HEK293 (cell line): ENCODE results near the gene PLEKHA8.

ENCODE experiments used
- PRDM10 ChIP-seq: fragments of 450-650 bp; formaldehyde crosslinking; IDR thresholded peaks from 2 replicates; pipeline ENCODE4 v1.5.1; 2016; ENCODE audit warnings: missing biosample characterization, missing genetic modification characterization
- SP2 ChIP-seq: fragments of 450-650 bp; formaldehyde crosslinking; IDR thresholded peaks from 2 replicates; pipeline ENCODE4 v1.5.1; 2016; ENCODE audit warnings: missing biosample characterization, missing genetic modification characterization
- ZBTB11 ChIP-seq: fragments of 450-650 bp; formaldehyde crosslinking; conservative IDR thresholded peaks from 2 replicates; pipeline ENCODE4 v1.5.1; 2016; ENCODE audit warnings: low read depth, missing biosample characterization, missing genetic modification characterization
- ZBTB20 ChIP-seq: fragments of 450-650 bp; formaldehyde crosslinking; IDR thresholded peaks from 2 replicates; pipeline ENCODE4 v1.5.1; 2016; ENCODE audit warnings: missing biosample characterization, missing genetic modification characterization
- ZBTB49 ChIP-seq: fragments of 450-650 bp; formaldehyde crosslinking; IDR thresholded peaks from 2 replicates; pipeline ENCODE4 v1.5.1; 2016; ENCODE audit warnings: missing biosample characterization, missing genetic modification characterization, low read depth
- ZEB2 ChIP-seq: fragments of 450-650 bp; formaldehyde crosslinking; IDR thresholded peaks from 2 replicates; pipeline ENCODE4 v1.5.1; 2016; ENCODE audit warnings: missing biosample characterization, missing genetic modification characterization
- ZNF184 ChIP-seq: fragments of 450-650 bp; IDR thresholded peaks from 2 replicates; pipeline ENCODE4 v1.5.1; 2018; ENCODE audit warnings: missing biosample characterization, mild to moderate bottlenecking, missing genetic modification characterization
- ZNF274 ChIP-seq, 2 experiments: fragments of 200-500 bp in 1 of 2; fragments of 450-650 bp in 1 of 2; sonication (Bioruptor generic) in 1 of 2; formaldehyde crosslinking in 1 of 2; IDR thresholded peaks; 2 replicates each; pipeline versions ENCODE4 v1.5.1 to v1.6.1; 2014 to 2016; ENCODE audit warnings: borderline replicate concordance in 1 of 2, inconsistent platforms in 1 of 2, low read length in 1 of 2, missing biosample characterization in 1 of 2, missing genetic modification characterization in 1 of 2
- ZNF558 ChIP-seq: fragments of 450-650 bp; formaldehyde crosslinking; IDR thresholded peaks from 2 replicates; pipeline ENCODE4 v1.5.1; 2016; ENCODE audit warnings: missing biosample characterization, missing genetic modification characterization
- ZNF76 ChIP-seq: fragments of 450-650 bp; formaldehyde crosslinking; IDR thresholded peaks from 2 replicates; pipeline ENCODE4; 2016; ENCODE audit warnings: low read depth, missing biosample characterization, missing genetic modification characterization, borderline replicate concordance
- TF ChIP-seq, protein P1 (sequence below): fragments of 450-650 bp; formaldehyde crosslinking; IDR thresholded peaks from 2 replicates; pipeline ENCODE4 v1.5.1; 2016; ENCODE audit warnings: missing biosample characterization, missing genetic modification characterization
- TF ChIP-seq, protein P2 (sequence below): fragments of 450-650 bp; formaldehyde crosslinking; IDR thresholded peaks from 2 replicates; pipeline ENCODE4 v1.5.1; 2016; ENCODE audit warnings: missing biosample characterization, missing genetic modification characterization

DNA sequence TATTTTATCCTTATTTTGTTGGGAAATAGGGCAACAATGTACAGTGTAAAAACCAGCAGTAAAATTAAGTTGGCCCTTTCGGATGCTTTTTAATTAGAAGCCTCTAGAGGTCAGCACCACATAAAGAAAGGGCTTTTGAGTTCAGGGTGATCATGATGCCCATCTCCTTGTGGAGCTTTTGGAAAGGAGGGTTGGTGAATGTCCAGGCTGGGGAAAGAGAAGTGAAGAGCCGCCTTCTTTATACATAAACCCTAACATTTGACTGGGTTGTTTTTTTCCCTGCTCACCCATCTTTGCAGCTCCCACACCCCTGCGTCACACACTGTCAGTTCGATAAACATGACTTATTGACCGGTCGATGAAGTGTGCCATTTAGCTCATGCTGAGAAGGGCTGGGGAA, 136.4 kb downstream of the PLEKHA8 start:
- TF ChIP-seq ZNF558 (tag by site-specific recombination) (no peak), PRDM10 (tag by site-specific recombination) (no peak), ZNF274 (IDR thresholded peaks at IDR 0.05; ENCODE audit: low read length) (no peak), ZNF274 (tag by site-specific recombination; IDR thresholded peaks at IDR 0.05; ENCODE audit: borderline replicate concordance) (no peak), ZBTB20 (tag by site-specific recombination) (no peak), SP2 (tag by site-specific recombination) (no peak), ZEB2 (tag by site-specific recombination) (no peak), ZNF184 (tag by site-specific recombination) (no peak), ZNF76 (tag by site-specific recombination) (no peak), ZBTB49 (no peak), ZBTB11 (tag by site-specific recombination) (no peak)
- TF ChIP-seq, protein P1, sequence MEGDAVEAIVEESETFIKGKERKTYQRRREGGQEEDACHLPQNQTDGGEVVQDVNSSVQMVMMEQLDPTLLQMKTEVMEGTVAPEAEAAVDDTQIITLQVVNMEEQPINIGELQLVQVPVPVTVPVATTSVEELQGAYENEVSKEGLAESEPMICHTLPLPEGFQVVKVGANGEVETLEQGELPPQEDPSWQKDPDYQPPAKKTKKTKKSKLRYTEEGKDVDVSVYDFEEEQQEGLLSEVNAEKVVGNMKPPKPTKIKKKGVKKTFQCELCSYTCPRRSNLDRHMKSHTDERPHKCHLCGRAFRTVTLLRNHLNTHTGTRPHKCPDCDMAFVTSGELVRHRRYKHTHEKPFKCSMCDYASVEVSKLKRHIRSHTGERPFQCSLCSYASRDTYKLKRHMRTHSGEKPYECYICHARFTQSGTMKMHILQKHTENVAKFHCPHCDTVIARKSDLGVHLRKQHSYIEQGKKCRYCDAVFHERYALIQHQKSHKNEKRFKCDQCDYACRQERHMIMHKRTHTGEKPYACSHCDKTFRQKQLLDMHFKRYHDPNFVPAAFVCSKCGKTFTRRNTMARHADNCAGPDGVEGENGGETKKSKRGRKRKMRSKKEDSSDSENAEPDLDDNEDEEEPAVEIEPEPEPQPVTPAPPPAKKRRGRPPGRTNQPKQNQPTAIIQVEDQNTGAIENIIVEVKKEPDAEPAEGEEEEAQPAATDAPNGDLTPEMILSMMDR (tag by site-specific recombination) = no peak
- TF ChIP-seq, protein P2, sequence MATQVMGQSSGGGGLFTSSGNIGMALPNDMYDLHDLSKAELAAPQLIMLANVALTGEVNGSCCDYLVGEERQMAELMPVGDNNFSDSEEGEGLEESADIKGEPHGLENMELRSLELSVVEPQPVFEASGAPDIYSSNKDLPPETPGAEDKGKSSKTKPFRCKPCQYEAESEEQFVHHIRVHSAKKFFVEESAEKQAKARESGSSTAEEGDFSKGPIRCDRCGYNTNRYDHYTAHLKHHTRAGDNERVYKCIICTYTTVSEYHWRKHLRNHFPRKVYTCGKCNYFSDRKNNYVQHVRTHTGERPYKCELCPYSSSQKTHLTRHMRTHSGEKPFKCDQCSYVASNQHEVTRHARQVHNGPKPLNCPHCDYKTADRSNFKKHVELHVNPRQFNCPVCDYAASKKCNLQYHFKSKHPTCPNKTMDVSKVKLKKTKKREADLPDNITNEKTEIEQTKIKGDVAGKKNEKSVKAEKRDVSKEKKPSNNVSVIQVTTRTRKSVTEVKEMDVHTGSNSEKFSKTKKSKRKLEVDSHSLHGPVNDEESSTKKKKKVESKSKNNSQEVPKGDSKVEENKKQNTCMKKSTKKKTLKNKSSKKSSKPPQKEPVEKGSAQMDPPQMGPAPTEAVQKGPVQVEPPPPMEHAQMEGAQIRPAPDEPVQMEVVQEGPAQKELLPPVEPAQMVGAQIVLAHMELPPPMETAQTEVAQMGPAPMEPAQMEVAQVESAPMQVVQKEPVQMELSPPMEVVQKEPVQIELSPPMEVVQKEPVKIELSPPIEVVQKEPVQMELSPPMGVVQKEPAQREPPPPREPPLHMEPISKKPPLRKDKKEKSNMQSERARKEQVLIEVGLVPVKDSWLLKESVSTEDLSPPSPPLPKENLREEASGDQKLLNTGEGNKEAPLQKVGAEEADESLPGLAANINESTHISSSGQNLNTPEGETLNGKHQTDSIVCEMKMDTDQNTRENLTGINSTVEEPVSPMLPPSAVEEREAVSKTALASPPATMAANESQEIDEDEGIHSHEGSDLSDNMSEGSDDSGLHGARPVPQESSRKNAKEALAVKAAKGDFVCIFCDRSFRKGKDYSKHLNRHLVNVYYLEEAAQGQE = no peak
